ENCODE measurements around the gene SRP68. TPM values are rescaled to one million over a fixed set of nuclear protein-coding genes. Genes with fewer than 3 reads are reported as not detected.
"Not testable (repeated sequence)": the region's sequence is repeated elsewhere in the genome, so short reads cannot be mapped to it uniquely, and the experiment has no call there.

The SRP68 gene
- total and polyA plus RNA-seq, 2 of the 8 experiments (the other 6 are each of a cell fraction or from before 2014, with no cell fraction given): 57.7 to 83.5 TPM

DNA sequence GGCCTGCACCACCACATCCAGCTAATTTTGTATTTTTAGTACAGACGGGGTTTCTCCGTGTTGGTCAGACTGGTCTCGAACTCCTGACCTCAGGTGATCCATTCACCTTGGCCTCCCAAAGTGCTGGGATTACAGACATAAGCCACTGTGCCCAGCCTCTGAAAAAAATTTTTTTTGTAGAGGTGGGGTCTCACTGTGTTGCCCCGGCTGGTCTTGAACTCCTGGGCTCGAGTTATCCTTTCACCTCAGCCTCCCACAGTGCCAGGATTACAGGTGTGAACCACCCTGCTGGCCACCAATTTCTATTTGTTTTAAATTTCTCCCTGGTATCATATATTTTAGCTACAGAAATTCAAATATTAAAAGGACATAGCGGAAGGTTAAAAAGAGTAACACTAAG is 14.1 kb downstream of the SRP68 start:
- not testable (repeated sequence) for H3K4ac ChIP-seq (replicated peaks; ENCODE audit: insufficient read length, low read depth, low read length); H3K27ac ChIP-seq (ENCODE audit: low read depth, low read length); H3K18ac ChIP-seq (ENCODE audit: extremely low read depth, low read length); H3K79me1 ChIP-seq (ENCODE audit: low read depth, low read length); H2BK20ac ChIP-seq (ENCODE audit: low read length); H3K9me3 ChIP-seq (ENCODE audit: insufficient read depth in 2 of 2, low read depth in 1 of 2, low read length in 1 of 2); FAIRE-seq; H3K4me1 ChIP-seq (replicated peaks in 1 of 4; ENCODE audit: control insufficient read depth in 3 of 4, insufficient read depth in 4 of 4, low read length in 3 of 4); H4K8ac ChIP-seq (ENCODE audit: extremely low read depth, insufficient read depth, low read length); H3K4me2 ChIP-seq (ENCODE audit: insufficient read depth in 1 of 2, low read depth in 2 of 2, low read length in 2 of 2); H3K79me2 ChIP-seq (ENCODE audit: control insufficient read depth in 1 of 2, insufficient read depth in 2 of 2, low read length in 2 of 2); H4K5ac ChIP-seq (ENCODE audit: insufficient read length, low read depth, low read length); H3K4me3 ChIP-seq (ENCODE audit: extremely low read depth in 1 of 4, insufficient read depth in 2 of 4, low read depth in 3 of 4, low read length in 4 of 4); H3K23me2 ChIP-seq (ENCODE audit: low read depth, low read length); H2AFZ ChIP-seq (ENCODE audit: low read length); H4K20me1 ChIP-seq (replicated peaks in 1 of 2; ENCODE audit: control insufficient read depth in 1 of 2, insufficient read depth in 2 of 2, low read length in 2 of 2); H3K23ac ChIP-seq (ENCODE audit: insufficient read length); H4K91ac ChIP-seq (replicated peaks; ENCODE audit: insufficient read length, low read length); H3K27me3 ChIP-seq (replicated peaks in 1 of 4; ENCODE audit: control insufficient read depth in 3 of 4, extremely low read depth in 1 of 4, insufficient read depth in 3 of 4, low read length in 3 of 4); H2BK15ac ChIP-seq (ENCODE audit: low read length); H3K56ac ChIP-seq (replicated peaks; ENCODE audit: insufficient read length, low read depth, low read length); DNase-seq (ENCODE audit: low read depth in 1 of 2, low spot score in 2 of 2); H2BK12ac ChIP-seq (ENCODE audit: low read depth, low read length); H3K14ac ChIP-seq (ENCODE audit: insufficient read length); H2BK5ac ChIP-seq (ENCODE audit: low read depth, low read length); H2BK120ac ChIP-seq (replicated peaks; ENCODE audit: low read depth, low read length); H3K9ac ChIP-seq (replicated peaks in 1 of 4; ENCODE audit: extremely low read depth in 1 of 4, low read depth in 3 of 4, low read length in 3 of 4); H2AK5ac ChIP-seq (ENCODE audit: low read depth, low read length)
- 97% methylated on average over 6 of the region's 6 CpGs; no CpG with 5 or more reads in 1 of the 2 experiments for WGBS, 2 experiments (ENCODE audit: extremely low coverage in 1 of 2, insufficient coverage in 1 of 2, insufficient read length in 1 of 2, insufficient replicate concordance in 2 of 2, low coverage in 1 of 2, low lambda C conversion rate in 2 of 2, missing lambda C conversion rate in 1 of 2)
- H3K36me3 ChIP-seq (ENCODE audit: control insufficient read depth in 2 of 4, insufficient read depth in 4 of 4, low read length in 3 of 4): peaks cover 18 to 75% (median 41%) of the 10 kb centered on the region in 4 experiments
- POLR2A ChIA-PET (ENCODE audit: partially characterized antibody): interaction anchor here (1.0 to 1.1 kb wide), 2 partner anchors 22 to 39 kb away, joined by 3 to 4 read pairs; no protein-coding TSS in a partner anchor
- CTCF ChIA-PET (ENCODE audit: partially characterized antibody): interaction anchor here (0.6 to 2.9 kb wide), 6 partner anchors 12 to 221 kb away, joined by 3 to 13 read pairs (median 4); partner anchors contain the start of gene GALR2

All from H1 (cell line).